ENCODE measurements around the gene MARVELD1.

DNA sequence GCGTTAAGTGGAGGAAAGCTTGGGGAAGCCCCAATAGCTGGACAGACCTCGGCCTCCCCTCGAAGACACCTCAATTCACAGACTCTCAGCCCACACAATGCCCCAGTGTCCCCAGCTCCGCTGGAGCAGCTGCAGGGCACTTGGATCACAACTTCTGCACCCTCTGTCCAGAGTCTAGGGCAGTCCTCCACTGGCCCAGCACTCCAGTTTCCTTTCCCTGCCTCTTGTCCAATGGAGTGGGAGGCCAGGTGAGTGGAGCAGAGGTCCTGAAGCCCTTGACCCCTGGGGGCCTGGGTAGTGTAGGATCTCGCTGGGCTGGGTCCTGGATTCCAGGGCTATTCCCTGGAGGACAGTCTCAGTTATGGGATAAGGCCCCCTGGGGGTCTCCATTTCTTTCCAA lies 46.4 kb downstream of the MARVELD1 start:
- TF ChIP-seq GABPA (IDR thresholded peaks at IDR 0.05; ENCODE audit: borderline replicate concordance, insufficient read depth, low read length) (no peak), POLR2A (IDR thresholded peaks at IDR 0.05; ENCODE audit: control extremely low read depth in 1 of 2, low read depth in 2 of 2, low read length in 2 of 2) (no peak), SP1 (IDR thresholded peaks at IDR 0.05; ENCODE audit: low read depth, low read length) (no peak), EGR1 (IDR thresholded peaks at IDR 0.05; ENCODE audit: borderline replicate concordance, low read depth, low read length) (no peak), SIN3A (conservative IDR thresholded peaks at IDR 0.05 in 1 of 2, IDR thresholded peaks at IDR 0.05 in 1 of 2; ENCODE audit: low read depth in 1 of 2, low read length in 2 of 2) (no peak), EP300 (IDR thresholded peaks at IDR 0.05; ENCODE audit: borderline replicate concordance in 1 of 2, low read depth in 2 of 2, low read length in 2 of 2) (no peak)
- TF ChIP-seq, protein P1, sequence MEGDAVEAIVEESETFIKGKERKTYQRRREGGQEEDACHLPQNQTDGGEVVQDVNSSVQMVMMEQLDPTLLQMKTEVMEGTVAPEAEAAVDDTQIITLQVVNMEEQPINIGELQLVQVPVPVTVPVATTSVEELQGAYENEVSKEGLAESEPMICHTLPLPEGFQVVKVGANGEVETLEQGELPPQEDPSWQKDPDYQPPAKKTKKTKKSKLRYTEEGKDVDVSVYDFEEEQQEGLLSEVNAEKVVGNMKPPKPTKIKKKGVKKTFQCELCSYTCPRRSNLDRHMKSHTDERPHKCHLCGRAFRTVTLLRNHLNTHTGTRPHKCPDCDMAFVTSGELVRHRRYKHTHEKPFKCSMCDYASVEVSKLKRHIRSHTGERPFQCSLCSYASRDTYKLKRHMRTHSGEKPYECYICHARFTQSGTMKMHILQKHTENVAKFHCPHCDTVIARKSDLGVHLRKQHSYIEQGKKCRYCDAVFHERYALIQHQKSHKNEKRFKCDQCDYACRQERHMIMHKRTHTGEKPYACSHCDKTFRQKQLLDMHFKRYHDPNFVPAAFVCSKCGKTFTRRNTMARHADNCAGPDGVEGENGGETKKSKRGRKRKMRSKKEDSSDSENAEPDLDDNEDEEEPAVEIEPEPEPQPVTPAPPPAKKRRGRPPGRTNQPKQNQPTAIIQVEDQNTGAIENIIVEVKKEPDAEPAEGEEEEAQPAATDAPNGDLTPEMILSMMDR (IDR thresholded peaks at IDR 0.05; ENCODE audit: control extremely low read depth in 1 of 3, insufficient read depth in 1 of 3, low read depth in 1 of 3, low read length in 3 of 3), result no peak
